SJSA1 (cell line): ENCODE results near the gene WBP2. TPM values are rescaled to one million over a fixed set of nuclear protein-coding genes. Genes with fewer than 3 reads are reported as not detected.
"Not testable (repeated sequence)": the region's sequence is repeated elsewhere in the genome, so short reads cannot be mapped to it uniquely, and the experiment has no call there.

Source experiments
- DNase-seq, 2 experiments: peaks; one replicate each; pipeline ENCODE4 v3.0.0-alpha.2; 2015 to 2020; ENCODE audit warnings: low spot score in 2 of 2, low read depth in 1 of 2
- H3K27ac ChIP-seq: fragments of 250-450 bp; sonication (Bioruptor Pico); 2 replicates; pipeline ENCODE4 v1.5.1; 2020; ENCODE audit warnings: mild to moderate bottlenecking, moderate library complexity
- H3K27me3 ChIP-seq: fragments of 250-450 bp; sonication (Bioruptor Pico); replicated peaks from 2 replicates; pipeline ENCODE4 v1.5.1; 2020; ENCODE audit warnings: mild to moderate bottlenecking, moderate library complexity
- H3K36me3 ChIP-seq: fragments of 250-450 bp; sonication (Bioruptor Pico); 2 replicates; pipeline ENCODE4 v1.5.1; 2020; ENCODE audit warnings: mild to moderate bottlenecking
- H3K4me1 ChIP-seq: fragments of 250-450 bp; sonication (Bioruptor Pico); replicated peaks from 2 replicates; pipeline ENCODE4 v1.6.1; 2021; ENCODE audit warnings: mild to moderate bottlenecking
- H3K4me3 ChIP-seq: fragments of 250-450 bp; sonication (Bioruptor Pico); 2 replicates; pipeline ENCODE4 v1.5.1; 2020; ENCODE audit warnings: mild to moderate bottlenecking
- H3K9me3 ChIP-seq: fragments of 250-450 bp; sonication (Bioruptor Pico); replicated peaks from 2 replicates; pipeline ENCODE4 v1.5.1; 2020; ENCODE audit warnings: mild to moderate bottlenecking
- total RNA-seq: library from RNA; depleted of rRNA; stranded (reverse); fragments of >200 nt; shearing (Covaris generic); gene quantifications from 2 replicates; pipeline ENCODE4 v1.2.3, GENCODE V29; 2014

WBP2 gene
- total RNA-seq, 1 experiment from 2014 or later = 28.8 TPM

DNA sequence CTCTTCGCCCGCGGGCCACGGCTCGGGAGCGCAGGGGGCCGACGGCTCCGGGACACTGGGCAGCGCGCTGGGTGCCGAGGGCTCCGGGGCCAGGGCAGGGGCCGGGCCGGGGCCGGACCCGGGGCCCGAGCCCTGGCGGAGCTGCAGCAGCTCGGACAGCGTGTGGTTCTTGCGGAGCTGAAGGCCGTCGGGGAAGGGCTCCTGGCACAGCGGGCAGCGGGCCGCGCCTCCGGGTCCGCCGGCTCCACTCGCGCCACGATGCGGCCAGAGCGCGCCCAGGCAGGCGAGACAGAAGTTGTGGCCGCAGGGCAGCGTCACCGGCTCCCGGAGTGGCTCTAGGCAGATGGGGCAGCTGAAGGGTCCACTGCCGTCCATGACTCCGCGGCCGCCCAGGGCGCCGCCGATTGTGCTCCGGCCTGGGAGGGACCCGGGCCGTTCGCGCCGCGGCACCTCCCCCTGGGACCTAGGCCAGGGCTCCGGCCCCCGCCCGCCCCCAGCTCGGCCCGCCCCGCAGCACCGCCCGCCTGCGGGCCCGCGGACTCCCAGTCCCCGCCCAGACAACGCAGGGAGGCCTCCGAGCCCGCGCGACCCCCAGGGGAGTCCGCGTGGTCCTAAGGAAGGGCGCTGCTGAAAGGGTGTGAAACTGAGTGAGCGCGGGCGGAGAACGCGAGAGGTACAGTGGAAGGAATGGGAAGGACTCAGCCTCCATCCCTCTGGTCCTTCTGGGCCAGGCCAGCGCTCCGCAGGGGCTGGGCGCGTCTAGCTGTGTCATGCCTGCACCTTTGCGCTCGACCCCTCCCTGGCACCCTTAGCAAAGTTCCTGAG, 23.3 kb upstream of the WBP2 start, which contains the start of gene TRIM47:
Gene TRIM47, minus strand, starts transcription at position 408 of the 825 bp plus-strand sequence. Its CDS starts 33 bp downstream, at position 375.
- Histone ChIP-seq H3K4me3 (peak within 1 kb of the TSS; percentile 47), H3K27ac (peak within 1 kb of the TSS; percentile 54), H3K9me3 (0 out of 2 replicates have a peak, but pooled peaks cover 5% of the 10 kb centered on the region), H3K36me3 (peaks cover 12% of the 10 kb centered on the region; the same call in 1 of the 2 replicates), H3K27me3 (no peaks in the 10 kb centered on the region), H3K4me1 (peaks cover 32% of the 10 kb centered on the region)
- DNase-seq = peak; percentile 72 to 79

DNA sequence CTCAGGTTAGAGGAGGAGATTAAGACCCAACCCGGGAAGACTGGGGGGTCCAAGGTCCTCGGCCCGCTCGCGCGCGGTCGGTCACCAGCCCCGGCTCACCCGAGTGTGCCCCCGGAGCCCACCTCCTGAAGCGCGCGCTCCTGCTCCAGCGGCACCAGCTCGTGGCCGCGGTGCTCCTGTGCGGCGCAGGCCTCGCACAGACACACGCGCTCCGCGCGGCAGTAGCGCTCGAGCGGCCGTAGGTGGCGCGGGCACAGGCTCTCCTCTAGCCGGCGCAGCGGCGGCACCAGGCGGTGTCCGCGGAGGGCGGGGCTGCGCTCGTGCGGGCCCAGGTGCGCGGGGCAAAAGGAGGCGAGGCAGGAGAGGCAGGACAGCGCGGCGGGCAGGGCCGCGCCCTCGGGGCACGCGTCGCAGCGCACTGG, 22.6 kb upstream of the WBP2 start:
- Histone ChIP-seq H3K36me3 (peaks cover 12% of the 10 kb centered on the region; the same call in 1 of the 2 replicates), H3K27ac (peak overlapping the region; percentile 54), H3K4me3 (peak overlapping the region; percentile 47), H3K27me3 (no peaks in the 10 kb centered on the region), H3K4me1 (peaks cover 38% of the 10 kb centered on the region), H3K9me3 (0 out of 2 replicates have a peak, but pooled peaks cover 5% of the 10 kb centered on the region)
- peak; percentile 87 to 88 for DNase-seq

DNA sequence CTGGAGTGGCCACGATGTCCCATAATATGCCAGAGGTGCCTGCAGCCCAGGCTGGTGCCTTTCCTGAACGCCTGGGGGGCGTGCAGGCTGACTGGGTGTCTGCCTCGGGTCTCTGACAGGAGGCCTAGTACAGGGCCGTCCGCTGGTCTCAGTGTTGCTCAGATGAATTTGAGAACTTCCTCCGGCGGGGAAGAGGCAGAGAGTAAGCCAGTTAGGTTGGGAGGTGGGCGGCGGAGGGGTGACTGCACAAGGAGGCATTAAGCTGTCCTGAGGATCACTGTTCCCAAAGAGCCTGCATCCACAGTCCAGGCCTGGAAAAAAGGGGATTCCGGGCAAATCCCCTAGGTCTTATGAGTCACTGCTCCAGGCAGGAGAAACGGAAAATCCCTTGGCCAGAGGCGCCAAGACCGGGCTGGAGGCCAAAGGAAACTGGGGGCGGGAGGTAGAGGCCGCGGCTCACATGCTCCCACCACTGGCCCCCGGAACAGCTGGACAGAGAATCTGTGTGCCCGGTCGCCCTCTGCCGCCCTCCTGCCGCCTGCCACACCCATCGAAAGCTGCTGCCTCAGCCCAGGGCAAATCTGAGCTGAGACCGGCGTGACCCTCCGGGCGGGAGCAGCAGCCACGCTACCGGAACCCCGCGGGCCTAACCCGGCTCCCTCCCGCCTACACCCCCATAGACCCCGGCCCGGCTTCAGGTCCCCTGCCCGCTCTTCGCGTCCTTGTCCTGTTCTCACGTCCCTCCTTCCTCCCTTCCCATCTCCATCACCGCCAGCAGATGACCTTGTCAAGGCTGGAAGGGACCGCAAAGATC, 22.0 kb upstream of the WBP2 start:
- Histone ChIP-seq H3K27me3 (no peaks in the 10 kb centered on the region), H3K9me3 (0 out of 2 replicates have a peak, but pooled peaks cover 5% of the 10 kb centered on the region), H3K4me1 (peaks cover 44% of the 10 kb centered on the region), H3K36me3 (peaks cover 12% of the 10 kb centered on the region; the same call in 1 of the 2 replicates), H3K27ac (peak overlapping the region; percentile 54), H3K4me3 (peak overlapping the region; percentile 47)
- DNase-seq = peak; percentile 97 to 99

DNA sequence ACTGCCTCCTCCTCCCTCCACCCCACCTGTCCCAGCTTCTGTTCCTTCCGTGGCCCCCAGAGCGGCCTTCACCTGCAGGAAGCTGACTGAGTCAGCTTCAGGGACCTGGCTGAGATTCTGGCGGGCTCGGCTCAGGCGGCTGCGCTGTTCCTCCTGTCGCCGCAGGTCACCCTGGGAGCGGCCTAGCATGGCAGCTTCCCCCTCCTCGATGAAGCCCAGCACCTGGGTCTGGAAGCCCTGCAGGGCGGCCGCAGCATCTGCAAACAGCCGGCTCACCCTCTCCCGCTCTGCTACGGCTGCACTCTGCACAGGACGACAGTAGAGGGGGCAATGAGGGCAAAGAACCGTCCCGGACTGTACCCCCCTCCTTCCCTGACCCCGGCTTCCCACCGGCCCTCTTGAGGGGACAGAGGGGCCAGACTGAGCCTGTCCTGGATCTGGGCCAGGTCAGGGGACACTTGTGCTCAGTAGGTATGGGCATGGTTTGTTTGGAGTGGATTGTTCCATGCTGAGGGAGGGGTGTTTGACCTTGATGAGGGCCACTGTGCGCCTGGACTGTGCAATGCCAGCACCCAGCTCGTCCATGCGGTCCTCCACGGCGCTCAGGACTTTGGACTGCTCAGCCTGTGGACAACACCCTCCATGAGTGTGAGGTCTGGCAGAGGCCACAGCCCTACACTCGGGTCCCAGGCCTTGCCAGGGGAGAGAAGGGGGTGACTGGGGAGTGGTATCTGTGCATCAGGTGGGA, 21.2 kb upstream of the WBP2 start:
- H3K9me3 ChIP-seq = 0 out of 2 replicates have a peak, but pooled peaks cover 5% of the 10 kb centered on the region
- peaks cover 12% of the 10 kb centered on the region; the same call in 1 of the 2 replicates for H3K36me3 ChIP-seq
- DNase-seq = no peak
- no peaks in the 10 kb centered on the region for H3K27me3 ChIP-seq
- peak overlapping the region; percentile 37 for H3K27ac ChIP-seq
- H3K4me3 ChIP-seq = peak overlapping the region; percentile 47
- peaks cover 44% of the 10 kb centered on the region for H3K4me1 ChIP-seq

DNA sequence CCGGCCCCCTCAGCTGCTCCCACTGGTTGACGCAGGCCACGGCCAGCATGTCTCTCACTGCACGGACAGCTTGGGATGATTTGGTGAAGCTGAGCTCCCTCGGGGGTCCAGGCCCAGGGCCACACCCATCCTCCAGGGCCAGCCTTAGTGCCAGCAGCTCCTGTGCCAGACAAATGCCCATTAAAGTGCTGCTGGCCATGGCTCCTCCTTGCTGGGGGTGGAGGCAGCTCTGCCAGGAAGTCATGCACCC, 20.7 kb upstream of the WBP2 start:
- H3K4me1 ChIP-seq = peaks cover 44% of the 10 kb centered on the region
- no peak for DNase-seq
- peaks cover 12% of the 10 kb centered on the region; the same call in 1 of the 2 replicates for H3K36me3 ChIP-seq
- no peak overlapping the region for H3K27ac ChIP-seq
- H3K27me3 ChIP-seq = no peaks in the 10 kb centered on the region
- H3K4me3 ChIP-seq = no peak overlapping the region
- 0 out of 2 replicates have a peak, but pooled peaks cover 5% of the 10 kb centered on the region for H3K9me3 ChIP-seq

DNA sequence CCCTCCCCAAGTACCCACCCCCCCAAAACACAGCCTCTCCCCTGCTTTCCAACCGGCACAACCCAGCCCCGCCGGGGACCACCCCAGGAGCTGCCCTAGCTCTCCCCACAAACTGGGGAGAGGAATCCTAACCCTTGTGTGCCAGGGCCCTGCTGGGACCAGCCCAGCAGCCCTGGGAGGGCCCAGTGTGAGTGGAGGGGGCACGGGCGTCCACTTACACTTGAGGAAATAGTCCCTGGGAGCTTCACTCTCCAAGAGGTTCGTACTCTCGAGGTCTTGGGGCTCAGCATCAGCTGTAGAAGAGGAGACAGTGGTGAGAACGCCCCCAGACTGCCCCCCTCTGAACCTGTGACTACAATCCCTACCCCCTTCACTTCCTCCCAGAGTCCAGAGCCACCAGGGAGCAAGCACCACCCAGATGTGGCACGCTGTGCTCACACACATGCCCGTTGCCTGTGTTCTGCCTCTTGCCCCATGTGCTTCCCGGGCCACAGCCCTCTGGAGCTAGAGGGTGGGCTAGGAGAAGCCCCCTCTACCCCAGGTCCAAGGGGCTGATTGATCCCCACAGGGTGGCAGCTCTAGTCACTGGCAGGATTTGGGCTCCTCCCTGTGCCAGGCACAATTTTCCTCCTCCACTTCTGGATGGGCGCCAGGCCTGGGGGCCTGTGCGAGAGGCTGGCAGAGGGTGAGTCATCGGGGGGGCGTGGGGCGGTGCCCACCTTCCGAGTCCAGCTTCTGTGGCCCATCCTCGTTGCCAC, 20.2 kb upstream of the WBP2 start:
- Histone ChIP-seq H3K4me3 (no peak overlapping the region), H3K4me1 (peaks cover 44% of the 10 kb centered on the region), H3K36me3 (peaks cover 12% of the 10 kb centered on the region; the same call in 1 of the 2 replicates), H3K9me3 (0 out of 2 replicates have a peak, but pooled peaks cover 5% of the 10 kb centered on the region), H3K27me3 (no peaks in the 10 kb centered on the region), H3K27ac (no peak overlapping the region)
- no peak for DNase-seq

DNA sequence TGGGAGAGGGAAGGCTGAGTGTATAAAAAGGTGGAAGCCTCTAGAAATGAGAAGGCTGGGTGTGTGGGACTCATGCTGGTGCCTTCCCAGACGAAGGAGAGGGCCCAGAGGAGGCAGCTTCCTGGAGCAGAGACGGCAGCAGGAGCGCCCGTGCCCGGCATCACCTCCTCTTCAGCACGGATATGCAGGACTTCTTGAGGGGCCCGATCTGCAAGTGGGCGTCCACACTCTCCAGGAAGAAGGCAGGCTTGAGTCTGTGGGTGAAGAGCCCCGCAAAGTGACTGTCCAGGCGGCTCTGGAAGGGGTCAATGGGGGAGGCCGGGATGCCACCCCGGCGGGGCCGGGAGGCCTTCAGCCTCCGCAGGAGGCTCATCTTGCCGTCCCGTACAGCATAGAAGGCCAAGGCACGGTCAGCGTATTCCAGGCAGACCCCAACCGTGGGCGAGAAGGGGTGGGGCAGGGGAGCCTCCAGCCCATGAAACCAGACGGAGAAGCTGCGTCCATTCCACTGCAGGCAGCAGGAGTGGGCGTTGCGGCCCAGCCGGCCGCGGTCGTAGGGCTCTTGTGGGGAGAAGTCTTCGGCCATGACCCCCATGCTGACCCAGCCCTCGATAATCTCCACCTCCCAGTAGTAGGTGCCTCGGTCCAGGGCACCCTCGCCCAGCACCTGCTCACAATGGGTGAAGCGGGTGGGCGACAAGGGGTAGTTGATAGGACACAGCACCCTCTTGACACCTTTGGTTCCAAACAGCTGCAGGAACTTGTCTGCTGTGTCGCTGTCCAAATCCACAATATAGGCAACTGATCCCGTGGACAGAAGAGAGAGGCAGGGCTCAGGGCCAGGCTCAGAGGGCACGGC, 19.4 kb upstream of the WBP2 start:
- peaks cover 12% of the 10 kb centered on the region; the same call in 1 of the 2 replicates for H3K36me3 ChIP-seq
- no peak overlapping the region for H3K4me3 ChIP-seq
- H3K4me1 ChIP-seq = peaks cover 49% of the 10 kb centered on the region
- H3K27me3 ChIP-seq = no peaks in the 10 kb centered on the region
- no peak overlapping the region for H3K27ac ChIP-seq
- no peak for DNase-seq
- H3K9me3 ChIP-seq = 0 out of 2 replicates have a peak, but pooled peaks cover 5% of the 10 kb centered on the region

DNA sequence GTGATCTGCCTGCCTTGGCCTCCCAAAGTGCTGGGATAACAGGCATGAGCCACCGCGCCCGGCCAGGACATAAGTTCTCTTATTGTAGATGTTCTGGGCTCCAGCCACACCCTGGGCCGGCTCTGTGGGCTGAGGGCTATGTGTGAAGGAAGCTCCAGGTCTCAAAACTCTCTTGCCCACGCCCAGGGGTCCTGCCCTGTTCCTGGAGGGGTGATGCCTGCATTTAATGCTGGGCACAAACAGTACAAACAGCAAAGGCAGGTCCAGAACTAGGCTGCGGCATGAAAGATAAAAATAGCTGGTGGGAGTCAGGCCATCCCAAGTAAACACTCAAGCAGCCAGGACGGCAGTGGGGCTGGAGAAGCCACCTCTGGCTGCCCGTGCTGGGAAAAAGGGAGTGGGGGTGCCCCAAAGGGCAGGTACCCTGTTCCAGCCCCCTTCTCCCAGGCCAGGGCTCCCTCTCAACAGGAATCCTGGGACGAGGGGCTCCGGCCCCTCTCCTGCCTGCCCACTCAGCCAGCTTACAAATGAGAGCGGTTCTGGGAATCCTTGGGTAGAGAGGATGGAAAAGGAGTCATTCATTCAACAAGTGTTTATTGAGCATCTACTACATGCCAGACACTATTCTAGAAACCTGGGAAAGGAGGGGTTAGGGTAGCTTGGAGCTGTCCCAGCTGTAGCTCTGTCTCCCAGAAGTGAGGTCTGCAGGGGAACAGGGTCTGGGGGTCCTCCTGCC, 18.6 kb upstream of the WBP2 start:
- H3K27ac ChIP-seq = no peak overlapping the region
- H3K9me3 ChIP-seq = 0 out of 2 replicates have a peak, but pooled peaks cover 5% of the 10 kb centered on the region
- H3K4me3 ChIP-seq = no peak overlapping the region
- no peaks in the 10 kb centered on the region for H3K27me3 ChIP-seq
- no peak for DNase-seq
- H3K36me3 ChIP-seq = peaks cover 12% of the 10 kb centered on the region; the same call in 1 of the 2 replicates
- H3K4me1 ChIP-seq = peaks cover 56% of the 10 kb centered on the region

DNA sequence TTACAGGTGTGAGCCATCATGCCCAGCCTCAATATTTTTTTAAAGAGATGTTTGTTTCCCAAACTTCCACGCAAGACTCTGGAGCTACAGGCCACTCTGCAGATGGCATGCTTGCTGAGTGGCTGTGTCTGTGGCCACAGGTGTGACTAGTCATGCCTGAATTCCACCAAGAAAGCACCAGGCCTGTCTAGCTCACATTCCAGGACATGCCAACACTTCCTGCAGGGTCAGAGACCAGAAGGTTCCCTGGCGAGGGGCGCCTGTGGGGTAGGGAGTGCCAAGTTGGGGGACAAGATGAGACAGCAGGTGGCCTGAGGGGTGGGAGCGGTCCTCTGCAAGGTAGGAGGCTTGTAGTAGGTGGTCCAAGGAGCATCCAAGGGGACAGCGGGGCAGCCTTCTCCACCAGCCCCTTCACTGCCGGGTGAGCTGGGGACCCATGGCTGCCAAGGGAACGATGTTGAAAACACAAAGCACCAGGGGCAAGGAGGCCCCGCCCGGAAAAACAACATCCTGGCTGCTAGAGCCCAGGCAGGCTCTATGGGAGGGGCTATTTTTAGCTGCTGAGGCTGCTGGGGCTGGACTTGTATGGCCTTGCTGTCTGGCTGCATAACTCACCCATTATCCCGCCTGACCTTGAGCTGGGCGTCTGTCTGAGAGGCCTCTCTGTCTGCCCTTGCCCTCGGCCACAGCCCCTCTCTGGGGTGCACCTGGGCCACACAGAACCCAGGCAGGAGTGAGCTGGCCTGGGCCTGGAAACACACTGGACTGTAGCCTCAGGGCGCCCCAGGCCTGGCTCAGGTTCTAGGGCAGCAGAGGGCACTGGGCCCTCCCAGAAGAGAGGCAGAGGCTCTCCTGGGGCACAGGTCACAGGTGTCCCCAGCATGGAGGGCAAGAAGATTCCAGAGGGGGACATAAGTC, 17.6 kb upstream of the WBP2 start:
- Histone ChIP-seq H3K4me1 (peaks cover 48% of the 10 kb centered on the region), H3K27ac (peak overlapping the region; percentile 67), H3K36me3 (peaks cover 10% of the 10 kb centered on the region; the same call in 1 of the 2 replicates), H3K9me3 (no peaks in the 10 kb centered on the region), H3K4me3 (no peak overlapping the region), H3K27me3 (no peaks in the 10 kb centered on the region)
- DNase-seq = peak; percentile 77 to 88

DNA sequence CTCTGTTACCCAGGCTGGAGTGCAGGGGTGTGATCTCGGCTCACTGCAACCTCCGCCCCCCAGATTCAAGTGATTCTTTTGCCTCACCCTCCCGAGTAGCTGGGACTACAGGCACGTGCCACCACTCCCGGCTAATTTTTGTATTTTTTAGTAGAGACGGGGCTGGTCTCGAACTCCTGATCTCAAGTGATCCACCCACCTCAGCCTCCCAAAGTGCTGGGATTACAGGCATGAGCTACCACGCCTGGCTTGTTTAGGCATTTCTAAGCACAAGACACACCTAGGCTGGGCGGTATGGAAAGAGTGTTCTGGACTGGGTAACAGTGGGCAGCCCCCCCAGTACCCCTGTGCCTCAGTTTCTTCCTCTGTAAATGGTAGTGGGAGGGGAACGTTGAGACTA, 15.1 kb upstream of the WBP2 start:
- not testable (repeated sequence) for DNase-seq, H3K27ac ChIP-seq

More for the DNA sequence above, 15.1 kb upstream of the WBP2 start:
- not testable (repeated sequence) for H3K9me3 ChIP-seq, H3K36me3 ChIP-seq, H3K4me3 ChIP-seq, H3K27me3 ChIP-seq
- H3K4me1 ChIP-seq = peaks cover 29% of the 10 kb centered on the region
